ENCODE measurements around the gene SLC35A2.

GRCh38 chrX:48918643-48919340, 7.3 kb upstream of the SLC35A2 start, which contains the start of gene PIM2:
- peak; percentile 19; the same call in 1 of the 2 replicates for TF ChIP-seq ZFX (IDR thresholded peaks at IDR 0.05)
- TF ChIP-seq MAX (IDR thresholded peaks at IDR 0.05), result no peak
- no peak for TF ChIP-seq EZH2phosphoT487 (IDR thresholded peaks at IDR 0.05; ENCODE audit: borderline replicate concordance)
- no peak for TF ChIP-seq CTCF (IDR thresholded peaks at IDR 0.05 in 2 of 3, conservative IDR thresholded peaks at IDR 0.05 in 1 of 3; ENCODE audit: borderline replicate concordance in 1 of 3, insufficient read depth in 1 of 3, low read depth in 2 of 3, low read length in 2 of 3)
- TF ChIP-seq YY1 (IDR thresholded peaks at IDR 0.05; ENCODE audit: extremely low read depth, insufficient replicate concordance, low read depth, low read length), result no peak
